ENCODE data around the gene CREG1. TPM values are rescaled to one million over a fixed set of nuclear protein-coding genes. Genes with fewer than 3 reads are reported as not detected.

CREG1 gene
- total RNA-seq, 1 donor = 139 TPM

DNA sequence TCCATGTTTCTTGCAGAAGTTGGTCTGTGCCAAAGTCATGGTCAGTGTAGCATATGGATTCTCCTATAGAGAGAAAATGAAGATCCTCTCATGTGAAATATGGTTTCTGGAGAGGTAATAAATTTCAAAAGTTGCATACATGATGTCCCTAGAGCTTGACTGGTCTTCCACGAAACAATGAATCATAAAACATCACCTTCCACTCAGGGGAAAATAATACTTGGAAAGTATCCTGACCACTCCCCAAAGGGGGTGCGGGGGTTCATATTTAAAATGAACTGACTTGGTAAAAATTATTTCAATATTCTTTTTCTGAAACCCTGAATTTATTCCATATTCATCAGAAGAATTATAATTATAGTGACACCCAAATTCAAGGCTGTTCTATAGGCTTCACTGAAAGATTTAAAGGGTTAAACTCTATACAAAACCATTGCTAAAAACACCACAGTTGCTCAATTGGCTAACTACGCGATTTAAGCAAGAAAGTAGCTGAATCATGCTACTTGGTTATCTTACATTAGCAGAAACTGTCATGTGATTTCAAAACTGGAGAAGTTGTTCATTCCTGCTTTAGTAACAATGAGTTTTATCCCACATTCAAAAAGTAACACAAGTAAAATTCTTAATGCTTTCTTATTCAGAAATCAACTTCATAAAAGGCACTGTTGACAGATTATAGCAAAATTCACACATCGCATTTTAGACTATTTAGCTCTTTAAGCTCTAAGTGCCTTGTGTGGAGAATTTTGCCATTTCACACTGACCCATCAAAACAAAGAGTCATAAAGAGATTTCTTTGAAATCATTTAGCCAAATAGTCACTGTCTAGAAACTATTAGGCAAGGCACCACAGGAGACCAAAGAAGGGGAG, 5.3 kb downstream of the CREG1 start:
- Histone ChIP-seq H3K27me3 (ENCODE audit: insufficient read depth, low read length) (no peaks in the 10 kb centered on the region), H3K4me1 (ENCODE audit: insufficient read depth, low read length) (peaks cover 72% of the 10 kb centered on the region), H3K9me3 (ENCODE audit: low read depth, low read length) (no peaks in the 10 kb centered on the region), H3K4me3 (ENCODE audit: low read length) (no peak overlapping the region)

GRCh38 chr1:167546935-167547334, 6.6 kb downstream of the CREG1 start:
- Histone ChIP-seq H3K27me3 (ENCODE audit: insufficient read depth, low read length) (no peaks in the 10 kb centered on the region), H3K9me3 (ENCODE audit: low read depth, low read length) (no peaks in the 10 kb centered on the region), H3K4me3 (ENCODE audit: low read length) (no peak overlapping the region), H3K4me1 (ENCODE audit: insufficient read depth, low read length) (peaks cover 72% of the 10 kb centered on the region)

DNA sequence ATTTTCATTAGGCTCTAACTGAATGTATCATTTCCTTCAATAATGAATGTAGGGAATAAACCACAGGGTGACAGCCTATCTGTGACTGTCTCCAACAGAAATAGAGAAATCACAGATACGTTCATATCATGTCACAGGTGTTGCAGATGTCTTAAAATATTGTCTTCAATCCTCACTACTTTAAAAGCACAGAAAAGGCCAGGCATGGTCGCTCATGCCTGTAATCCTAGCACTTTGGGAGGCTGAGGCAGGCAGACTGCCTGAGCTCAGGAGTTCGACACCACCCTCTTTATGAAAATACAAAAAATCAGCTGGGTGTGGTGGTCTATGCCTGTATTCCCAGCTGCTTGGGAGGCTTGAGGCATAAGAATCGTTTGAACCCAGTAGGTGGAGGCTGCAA, 8.2 kb downstream of the CREG1 start:
- Histone ChIP-seq H3K4me3 (ENCODE audit: low read length) (no peak overlapping the region), H3K4me1 (ENCODE audit: insufficient read depth, low read length) (peaks cover 70% of the 10 kb centered on the region), H3K9me3 (ENCODE audit: low read depth, low read length) (no peaks in the 10 kb centered on the region), H3K27me3 (ENCODE audit: insufficient read depth, low read length) (no peaks in the 10 kb centered on the region)

DNA sequence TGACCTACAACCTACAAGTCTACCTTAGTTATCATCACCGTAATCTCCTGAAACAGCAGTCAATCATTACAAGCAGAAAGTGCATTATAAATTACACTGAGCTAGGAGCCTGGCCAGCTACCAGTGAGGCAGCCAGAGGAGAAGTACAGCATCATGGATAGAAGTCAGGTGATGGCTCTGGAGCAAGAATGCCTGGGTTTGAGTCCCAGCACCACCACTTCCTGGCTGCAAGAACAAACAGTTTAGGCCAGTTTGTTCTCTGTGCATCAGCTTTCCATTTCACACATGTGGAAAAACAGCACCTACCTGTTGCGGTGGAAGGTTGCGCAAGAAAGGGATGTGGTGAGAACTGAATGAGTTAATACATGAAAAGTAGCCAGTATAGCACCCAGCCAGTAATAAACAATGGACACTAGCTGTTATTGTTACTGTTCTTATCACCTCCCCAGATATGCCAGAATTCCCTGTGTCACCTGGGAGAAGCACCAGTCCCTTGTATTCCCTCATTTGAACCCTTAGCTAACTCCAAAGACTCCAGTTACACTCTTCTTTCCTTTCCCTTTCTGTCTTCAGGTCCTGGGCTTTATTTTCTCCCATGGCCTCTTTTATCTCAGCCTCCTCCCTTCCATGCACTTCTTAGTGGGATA, 9.0 kb downstream of the CREG1 start:
- Histone ChIP-seq H3K4me1 (ENCODE audit: insufficient read depth, low read length) (peaks cover 63% of the 10 kb centered on the region), H3K4me3 (ENCODE audit: low read length) (no peak overlapping the region), H3K27me3 (ENCODE audit: insufficient read depth, low read length) (no peaks in the 10 kb centered on the region), H3K9me3 (ENCODE audit: low read depth, low read length) (no peaks in the 10 kb centered on the region)

DNA sequence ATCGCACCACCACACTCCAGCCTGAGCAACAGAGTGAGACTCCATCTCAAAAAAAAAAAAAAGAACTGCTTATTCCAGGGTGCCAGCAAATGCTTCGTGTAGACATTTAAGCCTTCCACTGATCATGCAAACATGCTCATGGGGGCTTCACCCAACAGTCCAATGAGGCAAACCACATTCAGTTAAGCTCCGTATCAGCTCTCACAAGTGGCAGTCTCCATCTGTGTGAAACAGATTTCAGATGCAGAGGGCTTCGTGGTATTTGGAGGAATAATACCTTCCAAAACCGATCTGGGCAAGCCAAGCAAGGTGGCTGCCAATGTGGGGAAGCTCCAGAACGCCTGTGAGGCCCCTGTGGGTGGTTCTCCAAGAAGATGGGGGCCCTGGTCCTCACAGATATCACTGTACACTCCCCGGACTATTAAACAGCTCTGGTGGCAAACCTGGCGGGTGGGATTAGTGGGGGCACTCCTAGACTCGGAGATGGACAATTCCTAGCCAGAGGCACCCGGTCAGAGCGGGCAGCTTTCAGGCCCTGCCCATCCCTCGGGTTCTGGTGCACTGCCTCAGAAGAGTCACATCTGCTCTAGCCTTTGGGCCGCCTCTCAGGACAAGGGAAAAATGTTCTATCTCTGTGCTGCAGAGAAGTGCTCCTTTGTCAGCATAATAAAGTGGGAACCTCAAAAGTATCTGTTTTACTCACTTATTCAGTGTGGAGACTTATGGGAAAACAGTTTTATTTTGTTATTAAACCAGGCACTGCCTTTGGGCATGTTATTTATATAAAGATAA, 10.2 kb downstream of the CREG1 start:
- H3K4me3 ChIP-seq (ENCODE audit: low read length) = no peak overlapping the region
- peaks cover 52% of the 10 kb centered on the region for H3K4me1 ChIP-seq (ENCODE audit: insufficient read depth, low read length)
- no peaks in the 10 kb centered on the region for H3K9me3 ChIP-seq (ENCODE audit: low read depth, low read length)
- no peaks in the 10 kb centered on the region for H3K27me3 ChIP-seq (ENCODE audit: insufficient read depth, low read length)

GRCh38 chr1:167542109-167543032, 11.2 kb downstream of the CREG1 start:
- Histone ChIP-seq H3K4me1 (ENCODE audit: insufficient read depth, low read length) (peaks cover 44% of the 10 kb centered on the region), H3K27me3 (ENCODE audit: insufficient read depth, low read length) (no peaks in the 10 kb centered on the region), H3K4me3 (ENCODE audit: low read length) (no peak overlapping the region), H3K9me3 (ENCODE audit: low read depth, low read length) (no peaks in the 10 kb centered on the region)

DNA sequence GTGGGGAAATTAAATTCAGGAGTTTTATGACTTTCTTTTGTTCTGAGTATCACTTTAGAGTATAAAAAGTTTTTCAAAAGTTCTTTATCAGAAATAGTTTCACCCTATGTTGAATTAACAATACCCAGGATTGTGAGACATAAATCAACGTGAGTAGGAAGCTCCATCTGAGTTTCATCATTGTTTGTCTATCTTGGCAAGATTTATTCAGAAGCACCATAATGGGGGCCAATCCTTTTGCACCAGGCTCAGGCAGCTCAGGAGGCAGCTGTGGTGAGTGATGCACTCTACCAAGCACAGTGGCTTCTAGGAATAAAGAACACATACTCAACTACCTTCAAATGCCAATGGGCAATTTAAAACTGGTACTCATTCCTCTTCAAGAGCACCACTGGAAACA, 12.0 kb downstream of the CREG1 start:
- peaks cover 41% of the 10 kb centered on the region for H3K4me1 ChIP-seq (ENCODE audit: insufficient read depth, low read length)
- H3K4me3 ChIP-seq (ENCODE audit: low read length) = no peak overlapping the region
- no peaks in the 10 kb centered on the region for H3K27me3 ChIP-seq (ENCODE audit: insufficient read depth, low read length)
- H3K9me3 ChIP-seq (ENCODE audit: low read depth, low read length) = no peaks in the 10 kb centered on the region

- H3K4me1 ChIP-seq (ENCODE audit: insufficient read depth, low read length) = peaks cover 41% of the 10 kb centered on the region
- H3K9me3 ChIP-seq (ENCODE audit: low read depth, low read length) = no peaks in the 10 kb centered on the region
- H3K27me3 ChIP-seq (ENCODE audit: insufficient read depth, low read length) = no peaks in the 10 kb centered on the region
- no peak overlapping the region for H3K4me3 ChIP-seq (ENCODE audit: low read length)
Observed at GRCh38 chr1:167541003-167541402, 12.6 kb downstream of the CREG1 start.

DNA sequence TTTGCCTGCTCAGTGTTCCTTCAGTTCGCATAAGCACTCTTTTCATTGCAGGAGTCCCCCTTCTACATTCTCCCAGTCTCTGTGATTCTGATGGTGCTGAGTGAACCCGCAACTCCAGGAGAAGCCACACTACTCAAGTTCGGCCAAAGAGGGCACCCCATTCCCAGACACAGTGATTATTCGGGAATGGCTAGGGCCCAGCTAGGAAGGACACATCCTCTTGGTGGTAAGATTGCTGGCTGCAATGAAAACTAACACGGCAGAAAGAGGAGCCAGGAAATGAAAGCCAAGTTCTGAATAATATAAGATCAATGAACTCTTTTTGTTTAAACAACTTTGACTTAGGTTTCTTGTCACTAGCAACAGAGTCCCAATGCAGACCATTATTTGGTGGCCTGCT, 14.9 kb downstream of the CREG1 start:
- Histone ChIP-seq H3K27me3 (ENCODE audit: insufficient read depth, low read length) (no peaks in the 10 kb centered on the region), H3K4me3 (ENCODE audit: low read length) (no peak overlapping the region), H3K4me1 (ENCODE audit: insufficient read depth, low read length) (peaks cover 30% of the 10 kb centered on the region), H3K9me3 (ENCODE audit: low read depth, low read length) (no peaks in the 10 kb centered on the region)

GRCh38 chr1:167533851-167534300, 19.7 kb downstream of the CREG1 start:
- H3K9me3 ChIP-seq (ENCODE audit: low read depth, low read length) = no peaks in the 10 kb centered on the region
- no peaks in the 10 kb centered on the region for H3K4me1 ChIP-seq (ENCODE audit: insufficient read depth, low read length)
- H3K4me3 ChIP-seq (ENCODE audit: low read length) = no peak overlapping the region
- H3K27me3 ChIP-seq (ENCODE audit: insufficient read depth, low read length) = no peaks in the 10 kb centered on the region

GRCh38 chr1:167532964-167533824, 20.4 kb downstream of the CREG1 start:
- Histone ChIP-seq H3K4me3 (ENCODE audit: low read length) (no peak overlapping the region), H3K4me1 (ENCODE audit: insufficient read depth, low read length) (no peaks in the 10 kb centered on the region), H3K27me3 (ENCODE audit: insufficient read depth, low read length) (no peaks in the 10 kb centered on the region), H3K9me3 (ENCODE audit: low read depth, low read length) (no peaks in the 10 kb centered on the region)

- no peaks in the 10 kb centered on the region for H3K27me3 ChIP-seq (ENCODE audit: insufficient read depth, low read length)
- no peaks in the 10 kb centered on the region for H3K9me3 ChIP-seq (ENCODE audit: low read depth, low read length)
- H3K4me1 ChIP-seq (ENCODE audit: insufficient read depth, low read length) = no peaks in the 10 kb centered on the region
- no peak overlapping the region for H3K4me3 ChIP-seq (ENCODE audit: low read length)
Observed at GRCh38 chr1:167532375-167532774, 21.2 kb downstream of the CREG1 start.

- Histone ChIP-seq H3K4me1 (ENCODE audit: insufficient read depth, low read length) (no peaks in the 10 kb centered on the region), H3K27me3 (ENCODE audit: insufficient read depth, low read length) (no peaks in the 10 kb centered on the region), H3K4me3 (ENCODE audit: low read length) (no peak overlapping the region)
Observed at GRCh38 chr1:167529829-167530474, 23.6 kb downstream of the CREG1 start.

More at GRCh38 chr1:167529829-167530474, 23.6 kb downstream of the CREG1 start:
- no peaks in the 10 kb centered on the region for H3K9me3 ChIP-seq (ENCODE audit: low read depth, low read length)

Data from mononuclear cell (primary cell).